ENCODE results near the gene FLNA. TPM values are rescaled to one million over a fixed set of nuclear protein-coding genes. Genes with fewer than 3 reads are reported as not detected.
A peak's percentile ranks its signal among the peaks of the same experiment; 100 is the strongest.

The FLNA gene
- total and polyA plus RNA-seq, 5 donors from 2014 or later = 219 to 1,918 (median 277) TPM

GRCh38 chrX:154353172-154353843 lies 21.1 kb downstream of the FLNA start:
- Mint-ChIP-seq H3K27ac (peak overlapping the region in 1 of 3 donors; percentile 6), H3K27me3 (no peaks in the 10 kb centered on the region), H3K4me3 (peak overlapping the region in 2 of 4 donors; percentile 28 to 54), H3K9me3 (no peaks in the 10 kb centered on the region), H3K4me1 (peaks cover 0 to 73% (median 5%) of the 10 kb centered on the region in 4 donors), H3K36me3 (peaks cover 1% of the 10 kb centered on the region)
- Histone ChIP-seq H3K4me3 (ENCODE audit: low read depth, low read length) (no peak overlapping the region), H3K36me3 (ENCODE audit: control insufficient read depth, insufficient read depth, low read length) (peaks cover 62% of the 10 kb centered on the region), H3K9me3 (ENCODE audit: control insufficient read depth in 2 of 2, low read length in 2 of 2) (no peaks in the 10 kb centered on the region), H3K27ac (ENCODE audit: insufficient read depth, low read length, poor library complexity, severe bottlenecking) (no peak overlapping the region), H3K4me1 (ENCODE audit: control insufficient read depth, insufficient read depth, low read length, poor library complexity, severe bottlenecking) (peaks cover 98% of the 10 kb centered on the region), H3K27me3 (ENCODE audit: control insufficient read depth, insufficient read depth, low read length) (no peaks in the 10 kb centered on the region)
- no peak for DNase-seq
- no peak for ATAC-seq (ENCODE audit: low read depth in 2 of 2)

GRCh38 chrX:154352466-154352865 lies 22.0 kb downstream of the FLNA start:
- DNase-seq (no peak), ATAC-seq (ENCODE audit: low read depth in 2 of 2) (no peak)
- Histone ChIP-seq H3K27ac (ENCODE audit: insufficient read depth, low read length, poor library complexity, severe bottlenecking) (peak overlapping the region; percentile 68), H3K4me3 (ENCODE audit: low read depth, low read length) (no peak overlapping the region), H3K36me3 (ENCODE audit: control insufficient read depth, insufficient read depth, low read length) (peaks cover 54% of the 10 kb centered on the region), H3K4me1 (ENCODE audit: control insufficient read depth, insufficient read depth, low read length, poor library complexity, severe bottlenecking) (peaks cover 98% of the 10 kb centered on the region), H3K9me3 (ENCODE audit: control insufficient read depth in 2 of 2, low read length in 2 of 2) (no peaks in the 10 kb centered on the region), H3K27me3 (ENCODE audit: control insufficient read depth, insufficient read depth, low read length) (no peaks in the 10 kb centered on the region)
- peaks cover 0 to 75% (median 6%) of the 10 kb centered on the region in 4 donors for H3K4me1 Mint-ChIP-seq
- no peaks in the 10 kb centered on the region for H3K27me3 Mint-ChIP-seq
- H3K36me3 Mint-ChIP-seq = peaks cover 5% of the 10 kb centered on the region
- no peaks in the 10 kb centered on the region for H3K9me3 Mint-ChIP-seq
- peak overlapping the region in 1 of 3 donors; percentile 80 for H3K27ac Mint-ChIP-seq
- peak overlapping the region in 1 of 4 donors; percentile 56 for H3K4me3 Mint-ChIP-seq

GRCh38 chrX:154352012-154352401 lies 22.4 kb downstream of the FLNA start:
- DNase-seq (no peak), ATAC-seq (ENCODE audit: low read depth in 2 of 2) (no peak)
- H3K36me3 Mint-ChIP-seq = peaks cover 8% of the 10 kb centered on the region

GRCh38 chrX:154351183-154352011 lies 23.0 kb downstream of the FLNA start:
- H3K27ac Mint-ChIP-seq = peak overlapping the region; percentile 80 to 92 (median 82)
- no peak overlapping the region for H3K4me3 ChIP-seq (ENCODE audit: low read depth, low read length)
- ATAC-seq (ENCODE audit: low read depth in 2 of 2) (peak; percentile 73 to 74), DNase-seq (peak in 2 of 3 donors; percentile 74 to 88)
- peaks cover 8% of the 10 kb centered on the region for H3K36me3 Mint-ChIP-seq
- H3K27me3 Mint-ChIP-seq = no peaks in the 10 kb centered on the region
- H3K27me3 ChIP-seq (ENCODE audit: control insufficient read depth, insufficient read depth, low read length) = no peaks in the 10 kb centered on the region
- H3K4me3 Mint-ChIP-seq = peak overlapping the region; percentile 73 to 89 (median 75)
- no peaks in the 10 kb centered on the region for H3K9me3 ChIP-seq (ENCODE audit: control insufficient read depth in 2 of 2, low read length in 2 of 2)
- H3K36me3 ChIP-seq (ENCODE audit: control insufficient read depth, insufficient read depth, low read length) = peaks cover 47% of the 10 kb centered on the region
- H3K9me3 Mint-ChIP-seq = peaks cover 0 to 2% (median 0%) of the 10 kb centered on the region in 7 donors
- peak overlapping the region; percentile 68 for H3K27ac ChIP-seq (ENCODE audit: insufficient read depth, low read length, poor library complexity, severe bottlenecking)
- peaks cover 93% of the 10 kb centered on the region for H3K4me1 ChIP-seq (ENCODE audit: control insufficient read depth, insufficient read depth, low read length, poor library complexity, severe bottlenecking)
- H3K4me1 Mint-ChIP-seq = peaks cover 0 to 77% (median 11%) of the 10 kb centered on the region in 4 donors

More at GRCh38 chrX:154352012-154352401, 22.4 kb downstream of the FLNA start:
- H3K9me3 Mint-ChIP-seq = peaks cover 0 to 1% (median 0%) of the 10 kb centered on the region in 7 donors
- H3K27ac Mint-ChIP-seq = peak overlapping the region; percentile 80 to 92 (median 82)
- Histone ChIP-seq H3K36me3 (ENCODE audit: control insufficient read depth, insufficient read depth, low read length) (peaks cover 49% of the 10 kb centered on the region), H3K4me1 (ENCODE audit: control insufficient read depth, insufficient read depth, low read length, poor library complexity, severe bottlenecking) (peaks cover 98% of the 10 kb centered on the region), H3K4me3 (ENCODE audit: low read depth, low read length) (no peak overlapping the region), H3K9me3 (ENCODE audit: control insufficient read depth in 2 of 2, low read length in 2 of 2) (no peaks in the 10 kb centered on the region), H3K27me3 (ENCODE audit: control insufficient read depth, insufficient read depth, low read length) (no peaks in the 10 kb centered on the region), H3K27ac (ENCODE audit: insufficient read depth, low read length, poor library complexity, severe bottlenecking) (peak overlapping the region; percentile 68)
- H3K4me3 Mint-ChIP-seq = peak overlapping the region; percentile 54 to 89 (median 66)
- H3K27me3 Mint-ChIP-seq = no peaks in the 10 kb centered on the region
- H3K4me1 Mint-ChIP-seq = peaks cover 0 to 77% (median 11%) of the 10 kb centered on the region in 4 donors

GRCh38 chrX:154350429-154351182 lies 23.8 kb downstream of the FLNA start:
- Mint-ChIP-seq H3K27ac (peak overlapping the region; percentile 80 to 92 (median 82)), H3K4me1 (peaks cover 0 to 72% (median 9%) of the 10 kb centered on the region in 4 donors), H3K36me3 (peaks cover 8% of the 10 kb centered on the region), H3K4me3 (peak overlapping the region; percentile 21 to 89 (median 74)), H3K27me3 (no peaks in the 10 kb centered on the region), H3K9me3 (peaks cover 0 to 2% (median 0%) of the 10 kb centered on the region in 7 donors)
- no peak overlapping the region for H3K4me3 ChIP-seq (ENCODE audit: low read depth, low read length)
- DNase-seq (no peak), ATAC-seq (ENCODE audit: low read depth in 2 of 2) (no peak)
- peak overlapping the region; percentile 68 for H3K27ac ChIP-seq (ENCODE audit: insufficient read depth, low read length, poor library complexity, severe bottlenecking)
- peaks cover 47% of the 10 kb centered on the region for H3K36me3 ChIP-seq (ENCODE audit: control insufficient read depth, insufficient read depth, low read length)
- H3K4me1 ChIP-seq (ENCODE audit: control insufficient read depth, insufficient read depth, low read length, poor library complexity, severe bottlenecking) = peaks cover 85% of the 10 kb centered on the region
- no peaks in the 10 kb centered on the region for H3K27me3 ChIP-seq (ENCODE audit: control insufficient read depth, insufficient read depth, low read length)
- H3K9me3 ChIP-seq (ENCODE audit: control insufficient read depth in 2 of 2, low read length in 2 of 2) = no peaks in the 10 kb centered on the region

- DNase-seq (no peak), ATAC-seq (ENCODE audit: low read depth in 2 of 2) (no peak)
- Mint-ChIP-seq H3K4me1 (peaks cover 0 to 68% (median 9%) of the 10 kb centered on the region in 4 donors), H3K27me3 (no peaks in the 10 kb centered on the region), H3K4me3 (peak overlapping the region in 3 of 4 donors; percentile 73 to 89 (median 76)), H3K9me3 (peaks cover 0 to 2% (median 0%) of the 10 kb centered on the region in 7 donors), H3K27ac (peak overlapping the region in 2 of 3 donors; percentile 20 to 80), H3K36me3 (peaks cover 8% of the 10 kb centered on the region)
- peaks cover 47% of the 10 kb centered on the region for H3K36me3 ChIP-seq (ENCODE audit: control insufficient read depth, insufficient read depth, low read length)
- H3K9me3 ChIP-seq (ENCODE audit: control insufficient read depth in 2 of 2, low read length in 2 of 2) = no peaks in the 10 kb centered on the region
- H3K27ac ChIP-seq (ENCODE audit: insufficient read depth, low read length, poor library complexity, severe bottlenecking) = peak overlapping the region; percentile 55
- H3K4me1 ChIP-seq (ENCODE audit: control insufficient read depth, insufficient read depth, low read length, poor library complexity, severe bottlenecking) = peaks cover 79% of the 10 kb centered on the region
- H3K27me3 ChIP-seq (ENCODE audit: control insufficient read depth, insufficient read depth, low read length) = no peaks in the 10 kb centered on the region
- H3K4me3 ChIP-seq (ENCODE audit: low read depth, low read length) = no peak overlapping the region
Observed at GRCh38 chrX:154349979-154350378, 24.5 kb downstream of the FLNA start.

- Mint-ChIP-seq H3K4me1 (peaks cover 0 to 66% (median 9%) of the 10 kb centered on the region in 4 donors), H3K36me3 (peaks cover 8% of the 10 kb centered on the region), H3K9me3 (peaks cover 0 to 2% (median 0%) of the 10 kb centered on the region in 7 donors), H3K27me3 (no peaks in the 10 kb centered on the region), H3K4me3 (peak overlapping the region; percentile 31 to 89 (median 57)), H3K27ac (peak overlapping the region in 1 of 3 donors; percentile 69)
- H3K4me3 ChIP-seq (ENCODE audit: low read depth, low read length) = no peak overlapping the region
- ATAC-seq (ENCODE audit: low read depth in 2 of 2) (no peak), DNase-seq (no peak)
- H3K9me3 ChIP-seq (ENCODE audit: control insufficient read depth in 2 of 2, low read length in 2 of 2) = no peaks in the 10 kb centered on the region
- H3K36me3 ChIP-seq (ENCODE audit: control insufficient read depth, insufficient read depth, low read length) = peaks cover 41% of the 10 kb centered on the region
- H3K27me3 ChIP-seq (ENCODE audit: control insufficient read depth, insufficient read depth, low read length) = no peaks in the 10 kb centered on the region
- H3K4me1 ChIP-seq (ENCODE audit: control insufficient read depth, insufficient read depth, low read length, poor library complexity, severe bottlenecking) = peaks cover 73% of the 10 kb centered on the region
- peak overlapping the region; percentile 55 for H3K27ac ChIP-seq (ENCODE audit: insufficient read depth, low read length, poor library complexity, severe bottlenecking)
Observed at GRCh38 chrX:154349359-154349935, 25.0 kb downstream of the FLNA start.

Measured in CD4-positive, CD25-positive, alpha-beta regulatory T cell (primary cell).